GM23338 (cell line): ENCODE data around the gene ST7L. TPM values are rescaled to one million over a fixed set of nuclear protein-coding genes. Genes with fewer than 3 reads are reported as not detected.

Experiments
- ATAC-seq: fragments of 200-7000 bp; cut with Tn5 transposase; 3 replicates; pipeline ENCODE4 v1.9.1; 2020
- DNase-seq: peaks from one replicate; pipeline ENCODE4 v3.0.0-alpha.2; 2015; ENCODE audit warnings: low spot score
- H2AFZ ChIP-seq: fragments of 200-600 bp; sonication (generic); 2 replicates; pipeline ENCODE4 v1.8.0; 2016; ENCODE audit warnings: antibody characterized with exemption, mild to moderate bottlenecking, moderate library complexity
- H3F3A ChIP-seq: fragments of 200-600 bp; sonication (generic); replicated peaks from 2 replicates; pipeline ENCODE4 v1.8.0; 2017; ENCODE audit warnings: antibody characterized with exemption, mixed run types, low read depth
- H3K27ac ChIP-seq: fragments of 200-600 bp; sonication (generic); 2 replicates; pipeline ENCODE4 v1.6.1; 2016; ENCODE audit warnings: low read depth
- H3K27me3 ChIP-seq: fragments of 200-600 bp; sonication (generic); 2 replicates; pipeline ENCODE4 v1.8.0; 2016; ENCODE audit warnings: mild to moderate bottlenecking, mixed run types, moderate library complexity; ENCODE audit not compliant: insufficient read depth
- H3K36me3 ChIP-seq: fragments of 200-600 bp; sonication (generic); 2 replicates; pipeline ENCODE4 v1.8.0; 2016; ENCODE audit warnings: mild to moderate bottlenecking; ENCODE audit not compliant: insufficient read depth
- H3K4me1 ChIP-seq: fragments of 200-600 bp; sonication (generic); 2 replicates; pipeline ENCODE4 v1.8.0; 2016; ENCODE audit warnings: mild to moderate bottlenecking, moderate library complexity; ENCODE audit not compliant: insufficient read depth
- H3K4me2 ChIP-seq: fragments of 200-600 bp; sonication (generic); 2 replicates; pipeline ENCODE4 v1.7.1; 2017; ENCODE audit warnings: mixed run types
- H3K4me3 ChIP-seq: fragments of 200-600 bp; sonication (generic); 2 replicates; pipeline ENCODE4 v1.6.1; 2016; ENCODE audit warnings: mixed run types
- H3K79me2 ChIP-seq: fragments of 200-600 bp; sonication (generic); replicated peaks from 2 replicates; pipeline ENCODE4 v1.8.0; 2017; ENCODE audit warnings: mild to moderate bottlenecking; ENCODE audit not compliant: insufficient read depth
- H3K9me2 ChIP-seq: fragments of 200-600 bp; sonication (generic); 2 replicates; pipeline ENCODE4 v1.8.0; 2017; ENCODE audit not compliant: insufficient read depth
- H4K20me1 ChIP-seq: fragments of 200-600 bp; sonication (generic); replicated peaks from 2 replicates; pipeline ENCODE4 v1.8.0; 2017; ENCODE audit warnings: mild to moderate bottlenecking; ENCODE audit not compliant: insufficient read depth
- H3K27ac Mint-ChIP-seq: 2 replicates; pipeline ENCODE4 v1.8.0; 2020; ENCODE audit warnings: inconsistent platforms, mild to moderate bottlenecking, moderate library complexity, mixed read lengths
- H3K27me3 Mint-ChIP-seq: 3 replicates; pipeline ENCODE4 v1.8.0; 2022; ENCODE audit warnings: low read depth, mild to moderate bottlenecking, moderate library complexity, mixed read lengths, inconsistent platforms; ENCODE audit not compliant: insufficient read depth, poor library complexity
- H3K36me3 Mint-ChIP-seq: 3 replicates; pipeline ENCODE4 v1.8.0; 2021; ENCODE audit warnings: low read depth, mild to moderate bottlenecking, inconsistent platforms, moderate library complexity, mixed read lengths
- H3K4me1 Mint-ChIP-seq: 3 replicates; pipeline ENCODE4 v1.8.0; 2020; ENCODE audit warnings: mild to moderate bottlenecking, inconsistent platforms, mixed read lengths
- H3K4me3 Mint-ChIP-seq: 3 replicates; pipeline ENCODE4 v1.8.0; 2021; ENCODE audit warnings: moderate library complexity, mild to moderate bottlenecking, inconsistent platforms, mixed read lengths
- H3K9me3 Mint-ChIP-seq: 3 replicates; pipeline ENCODE4 v1.8.0; 2020; ENCODE audit warnings: moderate library complexity, mild to moderate bottlenecking, inconsistent platforms, mixed read lengths
- CREB1 ChIP-seq: fragments of 250-450 bp; sonication (Bioruptor Pico); IDR thresholded peaks from 2 replicates; pipeline ENCODE4 v1.5.0; 2020; ENCODE audit warnings: low read depth, mild to moderate bottlenecking, moderate library complexity
- CTCF ChIP-seq, 2 experiments: fragments of 200-600 bp in 1 of 2; sonication (generic) in 1 of 2; conservative IDR thresholded peaks; 2 replicates each; pipeline versions ENCODE4 v1.5.1 to v1.6.1; 2016 to 2017; ENCODE audit warnings: antibody characterized with exemption in 2 of 2, low read depth in 2 of 2, mild to moderate bottlenecking in 2 of 2, moderate library complexity in 1 of 2
- EZH2 ChIP-seq: fragments of 200-600 bp; sonication (generic); IDR thresholded peaks from one replicate; pipeline ENCODE4 v1.8.0; 2017; ENCODE audit warnings: antibody characterized with exemption, mild to moderate bottlenecking, low read depth; ENCODE audit not compliant: unreplicated experiment
- EZH2phosphoT487 ChIP-seq: fragments of 200-600 bp; sonication (generic); IDR thresholded peaks from one replicate; pipeline ENCODE4 v1.8.1; 2018; ENCODE audit warnings: antibody characterized with exemption; ENCODE audit not compliant: unreplicated experiment
- JUNB ChIP-seq: IDR thresholded peaks from one replicate; pipeline ENCODE4 v1.6.1; 2016; ENCODE audit warnings: antibody characterized with exemption; ENCODE audit not compliant: unreplicated experiment
- NANOG ChIP-seq: IDR thresholded peaks from 2 replicates; pipeline ENCODE4 v1.6.1; 2016; ENCODE audit warnings: antibody characterized with exemption, borderline replicate concordance
- POLR2AphosphoS5 ChIP-seq: IDR thresholded peaks from 2 replicates; pipeline ENCODE4 v1.6.1; 2016; ENCODE audit warnings: antibody characterized with exemption, low read depth
- STAT1 ChIP-seq: IDR thresholded peaks from one replicate; pipeline ENCODE4 v1.6.1; 2016; ENCODE audit warnings: antibody characterized with exemption; ENCODE audit not compliant: unreplicated experiment
- ZNF114 ChIP-seq: fragments of 250-450 bp; sonication (Bioruptor Pico); IDR thresholded peaks from 2 replicates; pipeline ENCODE4 v1.5.0; 2020; ENCODE audit warnings: mild to moderate bottlenecking, moderate library complexity
- ZNF331 ChIP-seq: fragments of 250-450 bp; sonication (Bioruptor Pico); IDR thresholded peaks from 2 replicates; pipeline ENCODE4 v1.5.0; 2020; ENCODE audit warnings: low read depth, mild to moderate bottlenecking, moderate library complexity
- polyA plus RNA-seq: library from polyadenylated mRNA; unstranded; fragments of >200 nt; fragmentation: Nextera tagmentation; extraction: Ambion mirVana; gene quantifications from 2 replicates; pipeline ENCODE4 v1.2.1, GENCODE V29; 2016
- total RNA-seq: library from RNA; depleted of rRNA; stranded (reverse); fragments of >200 nt; shearing (Covaris generic); gene quantifications from 2 replicates; pipeline ENCODE4 v1.2.3, GENCODE V29; 2014
- TF ChIP-seq, protein P1 (sequence below): IDR thresholded peaks from one replicate; pipeline ENCODE4 v1.6.1; 2018; ENCODE audit warnings: antibody characterized with exemption; ENCODE audit not compliant: unreplicated experiment
- TF ChIP-seq, protein P2 (sequence below): IDR thresholded peaks from 2 replicates; pipeline ENCODE4 v1.6.1; 2016; ENCODE audit warnings: antibody characterized with exemption
- TF ChIP-seq, protein P3 (sequence below): fragments of 250-450 bp; sonication (Bioruptor Pico); IDR thresholded peaks from 2 replicates; pipeline ENCODE4 v1.5.0; 2020; ENCODE audit warnings: mild to moderate bottlenecking, moderate library complexity

Gene ST7L
- total and polyA plus RNA-seq, 2 experiments from 2014 or later: 18.2 to 21.0 TPM

GRCh38 chr1:112517231-112517630 is 101.7 kb downstream of the ST7L start:
- Mint-ChIP-seq H3K4me1 (peaks cover 7% of the 10 kb centered on the region; the same call in 2 of the 3 replicates), H3K27ac (no peak overlapping the region), H3K4me3 (no peak overlapping the region), H3K36me3 (no peaks in the 10 kb centered on the region), H3K9me3 (no peaks in the 10 kb centered on the region), H3K27me3 (no peaks in the 10 kb centered on the region)
- H3K4me2 ChIP-seq: no peak overlapping the region
- peaks cover 10% of the 10 kb centered on the region for H3K27me3 ChIP-seq
- no peaks in the 10 kb centered on the region for H4K20me1 ChIP-seq
- TF ChIP-seq, protein P1, sequence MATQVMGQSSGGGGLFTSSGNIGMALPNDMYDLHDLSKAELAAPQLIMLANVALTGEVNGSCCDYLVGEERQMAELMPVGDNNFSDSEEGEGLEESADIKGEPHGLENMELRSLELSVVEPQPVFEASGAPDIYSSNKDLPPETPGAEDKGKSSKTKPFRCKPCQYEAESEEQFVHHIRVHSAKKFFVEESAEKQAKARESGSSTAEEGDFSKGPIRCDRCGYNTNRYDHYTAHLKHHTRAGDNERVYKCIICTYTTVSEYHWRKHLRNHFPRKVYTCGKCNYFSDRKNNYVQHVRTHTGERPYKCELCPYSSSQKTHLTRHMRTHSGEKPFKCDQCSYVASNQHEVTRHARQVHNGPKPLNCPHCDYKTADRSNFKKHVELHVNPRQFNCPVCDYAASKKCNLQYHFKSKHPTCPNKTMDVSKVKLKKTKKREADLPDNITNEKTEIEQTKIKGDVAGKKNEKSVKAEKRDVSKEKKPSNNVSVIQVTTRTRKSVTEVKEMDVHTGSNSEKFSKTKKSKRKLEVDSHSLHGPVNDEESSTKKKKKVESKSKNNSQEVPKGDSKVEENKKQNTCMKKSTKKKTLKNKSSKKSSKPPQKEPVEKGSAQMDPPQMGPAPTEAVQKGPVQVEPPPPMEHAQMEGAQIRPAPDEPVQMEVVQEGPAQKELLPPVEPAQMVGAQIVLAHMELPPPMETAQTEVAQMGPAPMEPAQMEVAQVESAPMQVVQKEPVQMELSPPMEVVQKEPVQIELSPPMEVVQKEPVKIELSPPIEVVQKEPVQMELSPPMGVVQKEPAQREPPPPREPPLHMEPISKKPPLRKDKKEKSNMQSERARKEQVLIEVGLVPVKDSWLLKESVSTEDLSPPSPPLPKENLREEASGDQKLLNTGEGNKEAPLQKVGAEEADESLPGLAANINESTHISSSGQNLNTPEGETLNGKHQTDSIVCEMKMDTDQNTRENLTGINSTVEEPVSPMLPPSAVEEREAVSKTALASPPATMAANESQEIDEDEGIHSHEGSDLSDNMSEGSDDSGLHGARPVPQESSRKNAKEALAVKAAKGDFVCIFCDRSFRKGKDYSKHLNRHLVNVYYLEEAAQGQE: no peak
- TF ChIP-seq ZNF331: no peak
- no peak for TF ChIP-seq NANOG
- no peak for TF ChIP-seq POLR2AphosphoS5
- no peak for TF ChIP-seq STAT1
- no peak for TF ChIP-seq CREB1
- no peak for TF ChIP-seq EZH2phosphoT487
- TF ChIP-seq, protein P2, sequence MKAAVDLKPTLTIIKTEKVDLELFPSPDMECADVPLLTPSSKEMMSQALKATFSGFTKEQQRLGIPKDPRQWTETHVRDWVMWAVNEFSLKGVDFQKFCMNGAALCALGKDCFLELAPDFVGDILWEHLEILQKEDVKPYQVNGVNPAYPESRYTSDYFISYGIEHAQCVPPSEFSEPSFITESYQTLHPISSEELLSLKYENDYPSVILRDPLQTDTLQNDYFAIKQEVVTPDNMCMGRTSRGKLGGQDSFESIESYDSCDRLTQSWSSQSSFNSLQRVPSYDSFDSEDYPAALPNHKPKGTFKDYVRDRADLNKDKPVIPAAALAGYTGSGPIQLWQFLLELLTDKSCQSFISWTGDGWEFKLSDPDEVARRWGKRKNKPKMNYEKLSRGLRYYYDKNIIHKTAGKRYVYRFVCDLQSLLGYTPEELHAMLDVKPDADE: no peak
- TF ChIP-seq ZNF114 (CRISPR knock-in tag): no peak
- TF ChIP-seq JUNB: no peak
- no peak for TF ChIP-seq EZH2
- no peak for TF ChIP-seq CTCF (conservative IDR thresholded peaks at IDR 0.05; ENCODE audit: low read depth in 2 of 2)
- TF ChIP-seq, protein P3, sequence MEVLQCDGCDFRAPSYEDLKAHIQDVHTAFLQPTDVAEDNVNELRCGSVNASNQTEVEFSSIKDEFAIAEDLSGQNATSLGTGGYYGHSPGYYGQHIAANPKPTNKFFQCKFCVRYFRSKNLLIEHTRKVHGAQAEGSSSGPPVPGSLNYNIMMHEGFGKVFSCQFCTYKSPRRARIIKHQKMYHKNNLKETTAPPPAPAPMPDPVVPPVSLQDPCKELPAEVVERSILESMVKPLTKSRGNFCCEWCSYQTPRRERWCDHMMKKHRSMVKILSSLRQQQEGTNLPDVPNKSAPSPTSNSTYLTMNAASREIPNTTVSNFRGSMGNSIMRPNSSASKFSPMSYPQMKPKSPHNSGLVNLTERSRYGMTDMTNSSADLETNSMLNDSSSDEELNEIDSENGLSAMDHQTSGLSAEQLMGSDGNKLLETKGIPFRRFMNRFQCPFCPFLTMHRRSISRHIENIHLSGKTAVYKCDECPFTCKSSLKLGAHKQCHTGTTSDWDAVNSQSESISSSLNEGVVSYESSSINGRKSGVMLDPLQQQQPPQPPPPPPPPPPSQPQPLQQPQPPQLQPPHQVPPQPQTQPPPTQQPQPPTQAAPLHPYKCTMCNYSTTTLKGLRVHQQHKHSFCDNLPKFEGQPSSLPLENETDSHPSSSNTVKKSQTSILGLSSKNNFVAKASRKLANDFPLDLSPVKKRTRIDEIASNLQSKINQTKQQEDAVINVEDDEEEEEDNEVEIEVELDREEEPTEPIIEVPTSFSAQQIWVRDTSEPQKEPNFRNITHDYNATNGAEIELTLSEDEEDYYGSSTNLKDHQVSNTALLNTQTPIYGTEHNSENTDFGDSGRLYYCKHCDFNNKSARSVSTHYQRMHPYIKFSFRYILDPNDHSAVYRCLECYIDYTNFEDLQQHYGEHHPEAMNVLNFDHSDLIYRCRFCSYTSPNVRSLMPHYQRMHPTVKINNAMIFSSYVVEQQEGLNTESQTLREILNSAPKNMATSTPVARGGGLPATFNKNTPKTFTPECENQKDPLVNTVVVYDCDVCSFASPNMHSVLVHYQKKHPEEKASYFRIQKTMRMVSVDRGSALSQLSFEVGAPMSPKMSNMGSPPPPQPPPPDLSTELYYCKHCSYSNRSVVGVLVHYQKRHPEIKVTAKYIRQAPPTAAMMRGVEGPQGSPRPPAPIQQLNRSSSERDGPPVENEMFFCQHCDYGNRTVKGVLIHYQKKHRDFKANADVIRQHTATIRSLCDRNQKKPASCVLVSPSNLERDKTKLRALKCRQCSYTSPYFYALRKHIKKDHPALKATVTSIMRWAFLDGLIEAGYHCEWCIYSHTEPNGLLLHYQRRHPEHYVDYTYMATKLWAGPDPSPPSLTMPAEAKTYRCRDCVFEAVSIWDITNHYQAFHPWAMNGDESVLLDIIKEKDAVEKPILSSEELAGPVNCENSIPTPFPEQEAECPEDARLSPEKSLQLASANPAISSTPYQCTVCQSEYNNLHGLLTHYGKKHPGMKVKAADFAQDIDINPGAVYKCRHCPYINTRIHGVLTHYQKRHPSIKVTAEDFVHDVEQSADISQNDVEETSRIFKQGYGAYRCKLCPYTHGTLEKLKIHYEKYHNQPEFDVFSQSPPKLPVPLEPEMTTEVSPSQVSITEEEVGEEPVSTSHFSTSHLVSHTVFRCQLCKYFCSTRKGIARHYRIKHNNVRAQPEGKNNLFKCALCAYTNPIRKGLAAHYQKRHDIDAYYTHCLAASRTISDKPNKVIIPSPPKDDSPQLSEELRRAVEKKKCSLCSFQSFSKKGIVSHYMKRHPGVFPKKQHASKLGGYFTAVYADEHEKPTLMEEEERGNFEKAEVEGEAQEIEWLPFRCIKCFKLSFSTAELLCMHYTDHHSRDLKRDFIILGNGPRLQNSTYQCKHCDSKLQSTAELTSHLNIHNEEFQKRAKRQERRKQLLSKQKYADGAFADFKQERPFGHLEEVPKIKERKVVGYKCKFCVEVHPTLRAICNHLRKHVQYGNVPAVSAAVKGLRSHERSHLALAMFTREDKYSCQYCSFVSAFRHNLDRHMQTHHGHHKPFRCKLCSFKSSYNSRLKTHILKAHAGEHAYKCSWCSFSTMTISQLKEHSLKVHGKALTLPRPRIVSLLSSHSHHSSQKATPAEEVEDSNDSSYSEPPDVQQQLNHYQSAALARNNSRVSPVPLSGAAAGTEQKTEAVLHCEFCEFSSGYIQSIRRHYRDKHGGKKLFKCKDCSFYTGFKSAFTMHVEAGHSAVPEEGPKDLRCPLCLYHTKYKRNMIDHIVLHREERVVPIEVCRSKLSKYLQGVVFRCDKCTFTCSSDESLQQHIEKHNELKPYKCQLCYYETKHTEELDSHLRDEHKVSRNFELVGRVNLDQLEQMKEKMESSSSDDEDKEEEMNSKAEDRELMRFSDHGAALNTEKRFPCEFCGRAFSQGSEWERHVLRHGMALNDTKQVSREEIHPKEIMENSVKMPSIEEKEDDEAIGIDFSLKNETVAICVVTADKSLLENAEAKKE (CRISPR knock-in tag): no peak
- H3K9me2 ChIP-seq: no peaks in the 10 kb centered on the region
- no peaks in the 10 kb centered on the region for H3F3A ChIP-seq
- H3K79me2 ChIP-seq: no peaks in the 10 kb centered on the region
- no peak overlapping the region for H3K4me3 ChIP-seq
- no peak overlapping the region for H2AFZ ChIP-seq
- no peak for DNase-seq
- H3K4me1 ChIP-seq: 0 out of 2 replicates have a peak, but pooled peaks cover 2% of the 10 kb centered on the region
- H3K27ac ChIP-seq: no peak overlapping the region
- H3K36me3 ChIP-seq: no peaks in the 10 kb centered on the region
- ATAC-seq: no peak
